ENCODE measurements around the gene AP2M1.

DNA sequence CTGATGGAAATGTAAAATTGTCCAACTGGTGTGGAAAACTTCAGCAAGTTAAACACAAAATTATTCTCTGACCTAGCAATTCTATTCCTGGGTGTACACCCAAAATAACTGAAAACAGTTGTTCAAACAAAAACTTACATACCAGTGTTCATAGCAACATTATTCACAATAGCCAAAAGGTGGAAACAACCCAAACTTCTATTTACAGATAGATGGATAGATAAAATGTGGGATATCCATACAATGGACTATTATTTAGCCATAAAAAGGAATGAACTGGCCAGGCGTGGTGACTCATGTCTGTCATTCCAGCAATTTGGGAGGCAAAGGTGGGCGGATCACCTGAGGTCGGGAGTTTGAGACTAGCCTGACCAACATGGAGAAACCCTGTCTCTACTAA is 47.9 kb downstream of the AP2M1 start:
- TF ChIP-seq, protein P1, sequence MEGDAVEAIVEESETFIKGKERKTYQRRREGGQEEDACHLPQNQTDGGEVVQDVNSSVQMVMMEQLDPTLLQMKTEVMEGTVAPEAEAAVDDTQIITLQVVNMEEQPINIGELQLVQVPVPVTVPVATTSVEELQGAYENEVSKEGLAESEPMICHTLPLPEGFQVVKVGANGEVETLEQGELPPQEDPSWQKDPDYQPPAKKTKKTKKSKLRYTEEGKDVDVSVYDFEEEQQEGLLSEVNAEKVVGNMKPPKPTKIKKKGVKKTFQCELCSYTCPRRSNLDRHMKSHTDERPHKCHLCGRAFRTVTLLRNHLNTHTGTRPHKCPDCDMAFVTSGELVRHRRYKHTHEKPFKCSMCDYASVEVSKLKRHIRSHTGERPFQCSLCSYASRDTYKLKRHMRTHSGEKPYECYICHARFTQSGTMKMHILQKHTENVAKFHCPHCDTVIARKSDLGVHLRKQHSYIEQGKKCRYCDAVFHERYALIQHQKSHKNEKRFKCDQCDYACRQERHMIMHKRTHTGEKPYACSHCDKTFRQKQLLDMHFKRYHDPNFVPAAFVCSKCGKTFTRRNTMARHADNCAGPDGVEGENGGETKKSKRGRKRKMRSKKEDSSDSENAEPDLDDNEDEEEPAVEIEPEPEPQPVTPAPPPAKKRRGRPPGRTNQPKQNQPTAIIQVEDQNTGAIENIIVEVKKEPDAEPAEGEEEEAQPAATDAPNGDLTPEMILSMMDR (conservative IDR thresholded peaks at IDR 0.05; ENCODE audit: low read length), result no peak
- no peak for TF ChIP-seq EZH2phosphoT487 (IDR thresholded peaks at IDR 0.05; ENCODE audit: borderline replicate concordance, low read depth, low read length)
